NOMO-1 treated with dmso at 0.1 percent for 144 hours (cell line): ENCODE measurements around the gene CD58.
A peak's percentile ranks its signal among the peaks of the same experiment; 100 is the strongest.
"Not testable (repeated sequence)": the region's sequence is repeated elsewhere in the genome, so short reads cannot be mapped to it uniquely, and the experiment has no call there.

ENCODE experiments used
- DNase-seq: peaks from one replicate; lab custom pipeline; 2025; ENCODE audit not compliant: unreplicated experiment; lab: John Stamatoyannopoulos, UW

Gene CD58

DNA sequence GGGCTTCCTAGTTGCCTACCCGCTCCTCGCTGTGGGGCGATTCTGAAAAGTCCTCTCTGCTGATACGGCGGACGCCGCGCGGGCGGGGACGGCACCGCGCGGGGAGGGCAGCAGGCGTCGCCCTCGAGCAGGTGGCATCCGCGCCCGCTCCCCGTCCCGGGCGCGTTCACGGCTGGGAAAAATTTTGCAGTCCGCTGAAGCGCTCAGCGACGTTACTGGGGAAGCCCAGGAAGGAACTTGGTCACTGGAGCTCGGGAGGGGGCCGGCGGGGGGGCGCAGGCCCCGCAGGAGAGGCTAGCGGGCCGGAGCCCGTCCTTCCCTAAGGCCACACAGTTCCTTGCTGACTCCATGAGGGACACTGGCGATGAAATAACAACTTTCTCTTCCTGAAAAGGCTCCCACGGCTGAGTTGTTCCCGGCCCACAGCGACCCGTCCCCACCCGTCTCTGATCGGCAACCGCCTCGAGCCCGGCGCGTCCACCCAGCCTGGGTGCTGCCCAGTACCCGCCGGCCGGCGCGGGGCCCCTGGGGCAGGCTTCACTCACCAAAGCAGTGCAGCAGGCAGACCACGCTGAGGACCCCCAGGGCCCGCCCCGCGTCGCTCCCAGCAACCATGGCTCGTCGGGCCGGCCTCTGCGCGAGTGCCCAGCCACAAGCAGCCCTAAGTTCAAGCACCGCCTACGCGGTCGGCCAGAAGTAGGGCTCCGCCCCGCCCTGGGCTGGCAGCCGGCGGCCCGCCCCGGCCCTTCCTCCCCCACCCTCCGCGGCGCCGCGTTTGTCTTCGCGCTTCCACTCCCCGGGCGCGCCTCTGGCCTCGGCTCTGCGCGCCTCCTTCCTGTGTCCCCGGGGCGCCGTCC is at the start of gene CD58:
TSS of gene CD58 (minus strand) at position 669 of the 857 bp plus-strand sequence. CDS start at position 615, 54 bp downstream.
- peak; percentile 85 for DNase-seq

GRCh38 chr1:116620392-116620791 is 49.6 kb upstream of the CD58 start:
- DNase-seq, result not testable (repeated sequence)

DNA sequence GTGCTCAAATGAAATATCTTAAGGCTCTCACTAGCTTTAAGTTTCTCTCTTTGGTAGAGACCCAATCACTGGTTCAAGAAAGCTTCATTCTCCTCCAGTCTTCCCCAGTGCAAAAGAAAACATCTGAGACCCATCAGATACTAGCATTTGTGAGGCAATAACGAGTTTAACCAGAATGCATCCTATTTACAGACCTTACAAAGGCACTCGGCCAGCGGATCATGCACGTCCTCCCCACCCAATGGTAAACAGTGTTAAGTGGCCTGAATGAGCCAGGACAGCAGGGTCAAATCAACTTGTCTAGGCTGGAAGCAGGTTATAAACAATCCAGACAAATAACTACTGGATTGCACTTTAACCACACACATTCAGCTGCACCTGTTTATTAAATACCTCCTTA is 48.3 kb upstream of the CD58 start:
- DNase-seq, result not testable (repeated sequence)

DNA sequence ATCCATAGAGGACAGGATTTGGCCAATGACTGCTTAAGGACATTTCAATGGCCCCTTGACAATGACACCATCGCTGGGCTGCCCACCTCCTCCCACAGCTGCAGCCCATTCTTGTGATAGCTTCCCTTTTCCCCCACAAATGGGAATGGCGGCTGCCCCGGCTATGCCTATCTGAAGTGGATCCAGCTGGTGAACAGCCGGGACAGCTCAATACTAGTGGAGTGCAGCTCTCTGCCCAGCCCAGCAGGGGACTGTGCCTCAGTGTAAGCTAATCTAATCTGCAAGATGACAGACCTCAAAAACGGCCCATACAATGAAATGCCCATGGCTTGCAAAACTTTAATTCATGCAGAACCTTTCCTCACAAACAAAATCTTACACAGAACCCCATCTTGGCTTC is 47.0 kb upstream of the CD58 start:
- not testable (repeated sequence) for DNase-seq

GRCh38 chr1:116613825-116614224 is 43.0 kb upstream of the CD58 start:
- DNase-seq, result not testable (repeated sequence)

GRCh38 chr1:116609801-116610371 is 39.1 kb upstream of the CD58 start:
- not testable (repeated sequence) for DNase-seq

- not testable (repeated sequence) for DNase-seq
These were observed 38.0 kb upstream of the CD58 start for GRCh38 chr1:116608841-116609240.

DNA sequence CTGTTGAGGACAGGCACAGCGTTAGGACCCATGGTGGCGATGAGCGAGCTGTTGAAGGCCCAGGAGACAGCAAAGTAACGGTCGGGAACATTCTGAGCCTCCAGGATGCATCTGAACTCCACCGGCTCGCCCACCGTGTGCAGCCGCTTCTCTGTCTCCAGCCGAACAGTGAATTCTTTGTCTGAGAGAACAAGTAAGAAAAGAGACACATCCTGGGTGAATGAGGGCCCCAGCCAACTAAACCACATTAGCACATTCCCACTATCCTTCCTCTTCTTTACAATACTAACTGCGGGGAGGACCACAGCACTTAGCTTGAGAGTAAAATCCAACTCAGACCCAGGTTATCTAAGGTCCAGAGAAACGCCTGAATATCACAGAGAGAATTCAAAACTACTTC is 37.3 kb upstream of the CD58 start:
- not testable (repeated sequence) for DNase-seq

DNA sequence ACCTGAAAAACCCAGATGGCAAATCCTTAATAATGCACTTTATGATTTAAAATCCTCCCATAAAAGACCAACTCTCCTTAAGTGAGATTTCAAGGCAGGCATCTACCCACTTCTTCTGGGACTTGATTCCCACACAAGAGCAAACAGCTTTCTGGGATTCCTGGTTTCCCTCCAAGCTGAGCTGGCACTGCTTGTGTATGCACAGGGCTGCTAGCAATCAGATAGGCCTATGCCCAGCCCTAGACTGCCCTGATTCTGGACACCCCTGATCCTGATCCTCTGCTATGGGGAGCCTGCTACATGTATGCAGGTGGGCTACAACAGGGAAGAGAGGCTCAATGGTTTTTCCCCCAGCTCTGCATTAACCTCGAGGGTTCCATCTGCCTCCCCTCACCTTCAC is 36.6 kb upstream of the CD58 start:
- not testable (repeated sequence) for DNase-seq

GRCh38 chr1:116606067-116606466 is 35.2 kb upstream of the CD58 start:
- DNase-seq, result peak; percentile 83

DNA sequence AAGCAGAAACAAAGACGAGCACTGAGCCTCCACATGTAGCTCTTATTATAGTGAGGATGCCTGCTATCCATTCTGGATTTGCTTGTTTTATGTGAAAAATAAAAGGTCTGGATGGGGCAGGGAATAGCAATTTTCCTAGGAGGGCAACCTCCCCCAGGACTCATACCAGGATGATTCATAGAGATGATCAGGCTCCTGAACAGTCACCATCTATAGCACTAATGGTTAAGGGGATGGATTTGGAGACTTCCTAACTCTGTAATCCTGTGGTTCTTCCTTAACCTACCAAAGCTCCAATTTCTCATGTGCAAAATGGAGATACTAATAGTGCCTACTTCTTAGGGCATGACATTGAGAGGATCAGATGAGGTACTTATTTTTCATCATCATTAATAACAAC is 34.5 kb upstream of the CD58 start:
- DNase-seq, result no peak

DNA sequence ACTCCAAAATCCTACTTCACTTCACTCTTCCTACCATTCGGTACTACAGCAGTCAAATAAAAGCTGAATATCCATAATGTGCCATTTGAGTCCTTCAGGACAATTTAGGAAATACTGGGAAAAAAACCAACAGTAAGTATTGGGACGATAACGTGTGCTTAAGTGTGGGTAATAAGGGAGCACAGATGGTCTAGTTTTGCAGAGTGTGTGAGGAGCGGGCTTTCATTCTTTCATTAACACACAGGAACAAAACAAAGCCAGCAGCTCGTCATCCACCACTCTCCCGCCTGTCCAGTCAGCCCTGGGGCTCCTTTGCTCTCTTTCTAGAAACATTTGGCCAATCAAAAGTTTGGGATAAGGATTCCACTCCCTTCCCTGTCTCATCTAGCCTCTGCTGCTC is 33.6 kb upstream of the CD58 start:
- not testable (repeated sequence) for DNase-seq

DNA sequence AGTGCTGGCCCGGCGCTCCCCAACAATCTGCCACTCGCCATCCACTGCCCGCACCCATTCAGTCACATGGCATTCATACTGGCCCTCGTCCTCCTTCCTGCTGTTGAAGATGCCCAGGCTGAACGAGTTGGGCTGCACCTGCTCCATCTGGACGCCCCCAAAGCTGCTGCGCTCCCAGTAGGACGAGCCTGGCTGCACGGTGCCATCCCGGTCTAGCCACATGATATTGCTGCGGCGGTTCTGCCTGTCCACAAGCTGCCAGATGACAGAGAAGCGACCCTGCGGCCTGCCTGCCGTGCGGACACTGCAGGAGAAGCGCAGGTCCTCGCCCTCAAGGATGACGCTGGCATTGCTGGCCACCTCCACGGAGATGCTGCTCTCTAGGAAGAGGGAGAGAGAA is 32.8 kb upstream of the CD58 start:
- not testable (repeated sequence) for DNase-seq

GRCh38 chr1:116599369-116599768 is 28.5 kb upstream of the CD58 start:
- not testable (repeated sequence) for DNase-seq

DNA sequence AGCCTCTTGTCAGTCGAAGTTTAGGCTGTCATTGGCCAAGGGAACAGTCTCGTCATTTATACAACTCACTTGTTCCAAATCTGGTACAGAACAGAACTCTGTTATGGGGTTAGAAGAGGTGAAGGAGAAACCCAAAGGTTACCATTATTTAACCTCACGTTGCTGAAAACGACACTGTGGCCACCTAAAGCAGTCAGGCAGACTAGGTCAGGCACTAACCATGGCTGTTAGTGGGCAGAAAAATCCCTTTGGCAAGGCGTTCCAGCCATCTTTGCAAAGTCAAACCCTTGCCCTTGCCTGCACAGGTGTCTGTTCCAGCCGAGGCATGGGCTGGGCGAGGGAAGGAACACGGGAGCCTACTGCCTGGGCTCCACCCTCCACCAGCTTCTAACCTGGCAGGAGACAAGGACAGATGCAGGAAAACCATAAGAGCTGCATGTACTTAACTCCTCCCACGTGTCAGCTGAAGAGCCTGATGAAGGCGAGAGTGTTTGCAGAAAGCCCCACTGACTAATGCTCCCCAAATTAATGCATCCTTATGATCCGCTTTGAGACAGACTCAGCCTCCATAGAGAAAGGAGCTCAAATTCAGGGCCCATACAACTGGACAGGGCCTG is 27.7 kb upstream of the CD58 start:
- DNase-seq, result not testable (repeated sequence)

DNA sequence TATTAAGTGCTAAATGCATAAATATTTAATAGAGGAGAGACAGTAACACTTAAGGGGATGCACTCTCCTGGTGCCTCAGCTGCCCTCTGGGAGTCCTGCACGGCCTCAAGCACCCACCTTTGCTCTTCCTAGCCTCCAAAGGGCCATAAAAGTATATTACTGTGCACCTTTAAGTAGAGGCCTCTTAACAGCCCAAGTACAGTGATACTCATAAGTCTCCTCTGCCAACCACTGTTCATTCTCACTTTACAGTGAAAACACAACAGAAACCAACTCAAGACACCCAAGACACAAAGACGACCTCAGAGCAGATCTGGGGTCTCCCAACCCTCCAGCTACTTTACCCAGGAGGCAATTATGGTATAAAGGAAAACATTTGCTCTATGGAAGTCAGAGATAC is 26.6 kb upstream of the CD58 start:
- DNase-seq, result not testable (repeated sequence)

DNA sequence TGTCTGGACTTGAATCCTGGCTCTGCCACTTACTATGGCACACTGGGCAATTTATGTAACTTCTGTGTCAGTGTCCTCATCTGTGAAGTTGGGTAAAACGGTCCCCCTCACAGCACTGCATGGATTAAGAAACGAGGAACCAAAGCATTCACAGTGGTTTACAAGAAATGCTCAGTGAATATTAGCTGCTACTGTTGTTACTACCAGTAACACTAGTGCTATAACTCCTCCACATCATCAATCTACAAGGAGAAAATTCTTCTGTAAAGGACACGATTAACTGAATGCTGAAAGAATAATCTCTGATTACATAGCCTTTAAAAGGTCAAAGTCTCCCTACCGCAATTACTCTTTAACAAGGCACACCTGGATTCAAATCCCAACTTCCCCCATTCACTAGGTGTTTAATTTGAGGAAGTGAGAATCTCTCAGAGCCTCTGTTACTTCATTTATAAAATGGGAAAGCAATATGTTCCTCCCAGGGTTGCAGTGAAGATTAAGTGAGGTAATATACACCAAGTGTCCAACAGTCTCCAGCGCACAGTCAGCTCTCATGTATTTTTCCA is 26.0 kb upstream of the CD58 start:
- DNase-seq, result not testable (repeated sequence)

DNA sequence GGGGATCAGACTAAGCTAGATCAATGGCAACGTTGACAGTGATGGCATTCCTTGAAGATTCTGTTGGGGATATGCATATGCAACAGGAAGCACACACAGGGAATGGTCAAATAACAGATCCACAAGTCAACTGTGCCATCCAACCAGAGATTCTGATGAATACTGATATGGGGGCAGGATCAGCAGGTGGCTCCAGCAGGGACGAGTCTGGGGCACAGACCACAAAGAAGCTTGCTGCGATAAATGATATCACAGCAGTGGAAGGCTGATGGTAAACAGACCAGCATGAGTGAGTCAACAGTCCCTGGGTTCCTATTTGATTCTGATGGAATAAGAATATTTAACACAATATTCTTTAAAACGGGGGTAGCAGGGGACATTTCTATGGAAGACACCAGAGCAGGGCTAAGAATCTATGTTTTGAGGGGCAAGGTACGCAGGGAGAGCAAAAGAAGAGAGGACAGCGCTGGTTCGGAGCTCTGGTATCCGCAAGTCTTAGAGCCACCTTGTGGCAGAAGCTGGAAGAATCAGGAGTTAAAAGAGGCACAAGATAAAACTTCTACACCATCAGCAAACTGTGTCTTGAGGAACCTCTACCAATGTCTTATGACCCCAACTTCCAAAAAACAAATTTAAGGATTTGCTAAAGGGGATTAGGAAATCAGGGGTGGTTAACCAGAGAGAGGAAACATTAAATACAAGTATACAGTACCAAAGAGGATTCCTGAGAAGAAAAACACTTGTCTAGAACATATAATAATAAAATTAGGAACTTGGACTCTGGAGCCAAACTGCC is 25.3 kb upstream of the CD58 start:
- peak; percentile 42 for DNase-seq

- not testable (repeated sequence) for DNase-seq
These were observed 24.4 kb upstream of the CD58 start for GRCh38 chr1:116595065-116595840.

- DNase-seq, result not testable (repeated sequence)
These were observed 23.2 kb upstream of the CD58 start for GRCh38 chr1:116593977-116594376.
